Activated CD4-positive, CD25-positive, alpha-beta regulatory T cell treated with anti-CD3 and anti-CD28 coated beads, Interleukin-2, amount 50 U/mL, for 24 hours (primary cell): Measurements from ENCODE around the gene PLET1.
A peak's percentile ranks its signal among the peaks of the same experiment; 100 is the strongest.

Experiments
- ATAC-seq, 2 donors: fragments of 150-1000 bp; cut with Tn5 transposase; one replicate each; pipeline ENCODE4 v1.10.0; 2021; ENCODE audit warnings: mild to moderate bottlenecking in 1 of 2, moderate library complexity in 1 of 2

PLET1 gene

DNA sequence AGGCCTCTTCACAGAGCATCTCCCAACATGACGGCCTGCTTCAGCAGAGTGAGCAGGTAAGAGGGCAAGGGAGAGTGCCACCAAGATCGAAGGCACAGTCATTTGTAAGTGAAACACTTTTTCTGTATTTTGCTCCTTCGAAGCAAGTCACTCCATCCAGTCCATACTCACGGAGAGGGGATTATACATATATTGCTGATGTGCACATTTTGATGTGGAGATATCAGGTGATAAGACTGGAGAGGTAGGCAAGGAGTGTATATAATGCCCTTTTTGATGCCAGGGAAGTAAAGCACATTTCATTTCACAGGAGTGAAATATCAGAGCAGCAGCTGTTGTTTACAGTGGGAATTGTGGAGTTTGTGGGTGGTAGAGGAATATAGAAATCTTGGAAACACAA is 23.2 kb downstream of the PLET1 start:
- ATAC-seq, result no peak

GRCh38 chr11:112235750-112236390 is 24.8 kb downstream of the PLET1 start:
- no peak for ATAC-seq

DNA sequence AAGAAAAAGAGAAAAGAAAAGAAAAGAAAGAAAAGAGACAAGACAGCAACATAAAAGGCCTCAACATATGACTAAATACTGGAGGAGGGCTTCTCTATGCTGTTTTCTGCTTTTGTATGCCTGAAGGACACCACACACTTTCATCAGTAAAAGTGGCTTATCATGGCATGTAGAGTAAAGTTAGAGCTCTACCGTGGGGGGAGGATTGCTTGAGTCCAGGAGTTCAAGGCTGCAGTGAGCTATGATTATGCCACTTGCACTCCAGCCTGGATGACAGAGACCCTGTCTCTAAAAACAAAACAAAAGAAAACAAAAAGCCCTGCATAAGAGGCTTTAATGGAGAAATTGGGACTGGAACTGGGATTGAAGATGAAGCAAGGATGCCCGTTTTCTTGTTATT is 28.7 kb downstream of the PLET1 start:
- no peak for ATAC-seq

DNA sequence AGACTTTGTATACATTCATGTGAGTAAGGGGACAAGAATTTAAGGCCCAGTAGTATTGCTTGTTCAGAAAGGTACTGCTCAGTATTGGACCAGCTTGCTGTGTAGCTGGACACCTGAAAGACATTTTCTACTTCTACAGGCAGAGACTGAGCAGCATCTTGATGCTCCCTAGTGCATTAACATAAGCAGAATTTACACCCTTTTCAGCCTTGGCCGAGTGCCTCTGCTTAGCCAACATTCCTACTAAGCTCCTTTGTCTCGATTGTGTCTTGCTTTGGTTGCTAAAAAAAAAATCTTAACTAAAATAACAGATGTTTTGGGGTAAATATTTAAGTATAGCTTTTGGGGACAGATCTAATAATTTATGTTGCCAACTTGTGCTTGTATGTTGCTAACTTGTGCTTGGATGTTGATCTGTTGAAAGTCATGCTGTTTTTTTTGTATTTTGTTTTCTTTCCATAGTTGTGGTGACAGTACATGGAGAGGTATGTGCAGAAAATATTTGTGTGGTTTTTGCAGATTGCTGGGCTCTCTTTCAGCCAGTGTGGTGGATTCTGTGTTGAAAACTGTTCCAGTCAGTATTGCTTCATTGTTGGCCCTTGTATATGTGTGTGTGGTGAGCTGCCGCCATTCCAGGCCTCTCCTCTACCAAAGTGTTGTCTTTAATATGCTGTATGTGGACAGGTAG is 30.8 kb downstream of the PLET1 start:
- ATAC-seq, result no peak

DNA sequence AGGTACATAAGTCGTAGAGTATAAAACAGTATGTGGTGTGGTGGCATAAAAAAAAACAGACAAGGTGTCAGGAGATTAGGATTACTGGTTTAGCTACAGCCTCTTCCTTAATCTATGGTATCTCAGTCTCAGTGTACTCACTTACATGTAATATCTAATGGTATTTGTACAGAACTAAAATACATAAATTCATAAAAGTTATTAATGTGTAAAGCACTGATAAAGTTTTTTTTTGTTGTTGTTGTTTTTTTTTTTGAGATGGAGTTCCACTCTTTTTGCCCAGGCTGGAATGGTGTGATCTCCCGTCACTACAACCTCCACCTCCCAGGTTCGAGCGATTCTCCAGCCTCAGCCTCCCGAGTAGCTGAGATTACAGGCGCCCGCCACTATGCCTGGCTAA is 31.5 kb downstream of the PLET1 start:
- no peak for ATAC-seq

DNA sequence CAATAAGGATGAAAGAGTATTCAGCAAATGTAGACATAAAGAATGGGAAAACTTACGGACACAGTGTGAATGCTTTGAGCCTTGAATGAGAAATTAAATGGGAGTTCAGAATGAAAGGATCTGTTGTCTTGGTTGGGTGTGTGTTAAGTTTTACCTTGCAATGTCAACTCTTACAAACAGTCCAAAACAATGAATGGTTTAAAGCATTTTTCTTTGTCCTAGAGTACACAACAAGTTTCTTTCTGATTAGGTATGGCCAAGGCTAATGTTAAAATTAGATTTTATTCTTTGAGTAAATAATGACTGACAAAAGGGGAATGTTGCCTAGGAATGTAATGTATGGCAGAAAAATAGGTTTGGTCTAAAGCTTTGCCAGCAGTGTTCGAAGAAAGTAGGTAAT is 32.0 kb downstream of the PLET1 start:
- no peak for ATAC-seq

DNA sequence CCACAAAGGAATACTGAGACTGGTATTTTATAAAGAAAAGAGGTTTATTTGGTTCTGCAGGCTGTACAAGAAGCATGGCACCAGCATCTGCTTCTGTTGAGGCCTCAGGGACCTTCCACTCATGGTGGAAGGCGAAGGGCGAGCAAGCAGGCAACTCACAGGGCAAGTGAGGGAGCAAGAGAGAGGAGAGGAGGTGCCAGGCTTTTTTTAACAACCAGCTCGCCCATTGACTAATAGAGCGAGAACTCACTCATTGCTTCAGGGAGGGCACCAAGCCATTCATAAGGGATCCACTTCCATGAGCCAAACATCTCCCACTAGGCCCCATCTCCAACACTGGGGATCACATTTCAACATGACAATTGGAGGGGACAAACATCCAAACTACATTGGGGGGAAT is 33.2 kb downstream of the PLET1 start:
- no peak for ATAC-seq

DNA sequence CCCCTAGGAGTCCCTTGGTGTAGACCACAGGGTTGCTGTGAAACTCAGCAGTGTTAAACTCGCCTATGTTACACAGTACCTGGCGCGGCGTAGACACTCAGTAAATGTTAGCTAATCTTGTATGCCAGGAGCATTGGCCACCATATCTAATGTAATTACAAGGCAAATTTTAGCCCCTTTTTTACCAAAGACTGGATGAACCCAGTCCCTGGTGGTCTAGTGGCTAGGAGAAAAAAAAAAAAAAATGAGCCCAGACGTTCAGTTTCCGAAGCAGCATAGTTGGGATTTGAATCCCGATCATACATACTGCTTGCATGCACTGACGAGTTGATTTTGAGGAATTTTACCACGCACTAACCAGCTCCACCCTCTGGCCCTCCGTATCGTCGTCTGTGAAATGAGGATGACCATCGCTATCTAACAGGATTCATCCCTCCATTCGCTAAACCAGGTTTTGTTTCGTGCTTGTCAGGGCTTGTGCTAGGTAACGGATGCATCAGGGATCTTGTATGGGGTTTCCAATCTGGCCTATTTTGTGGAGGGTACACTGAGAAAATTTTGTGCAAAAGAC is 33.7 kb downstream of the PLET1 start:
- peak; percentile 70 to 71 for ATAC-seq

GRCh38 chr11:112226062-112226830 is 34.4 kb downstream of the PLET1 start, which contains the start of gene PTS:
Gene PTS, plus strand, starts transcription at chr11:112226428. Its CDS starts 16 bp downstream, at chr11:112226444.
- peak; percentile 93 to 95 for ATAC-seq

GRCh38 chr11:112225753-112226061 is 35.0 kb downstream of the PLET1 start:
- no peak for ATAC-seq

GRCh38 chr11:112223754-112224532 is 36.7 kb downstream of the PLET1 start:
- ATAC-seq, result no peak

DNA sequence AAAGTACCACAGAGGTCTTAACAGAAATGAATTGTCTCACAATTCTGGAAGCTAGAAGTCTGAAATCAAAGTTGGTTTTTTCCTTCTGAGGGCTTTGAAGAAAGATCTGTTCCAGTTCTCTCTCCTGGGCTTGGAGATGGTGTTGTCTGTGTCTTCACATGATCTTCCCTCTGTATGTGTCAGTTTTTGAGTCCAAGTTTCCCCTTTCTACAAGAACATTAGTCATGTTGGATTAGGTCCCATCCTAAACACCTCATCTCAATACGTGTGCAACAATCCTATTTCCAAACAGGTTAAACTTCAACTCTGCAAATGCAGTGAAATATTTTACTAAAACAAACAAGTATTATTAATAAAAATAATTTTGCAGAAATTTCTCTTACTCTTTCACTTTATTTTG is 37.5 kb downstream of the PLET1 start:
- ATAC-seq, result no peak

DNA sequence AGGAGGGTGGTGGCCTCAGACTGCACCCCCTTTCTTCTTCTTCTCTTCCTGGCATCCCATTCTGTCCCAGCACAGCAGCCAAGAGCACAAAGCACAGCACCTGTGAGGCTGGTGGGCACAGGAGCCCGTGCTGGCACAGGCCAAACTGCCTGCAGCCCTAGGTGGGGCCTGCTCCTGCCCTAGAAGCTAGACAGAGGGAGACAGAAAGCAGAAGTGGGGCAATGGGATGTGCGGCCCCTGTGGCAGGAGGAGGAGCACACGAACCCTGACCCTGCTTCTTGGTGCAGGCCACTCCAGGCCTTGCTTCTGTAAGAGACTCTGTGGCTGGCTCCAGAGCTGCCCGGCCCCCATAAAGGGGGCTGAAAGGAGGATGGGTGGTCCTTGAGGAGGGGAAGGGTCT is 38.4 kb downstream of the PLET1 start:
- ATAC-seq, result no peak

- ATAC-seq, result no peak
Observed at GRCh38 chr11:112221274-112221835, 39.3 kb downstream of the PLET1 start.

DNA sequence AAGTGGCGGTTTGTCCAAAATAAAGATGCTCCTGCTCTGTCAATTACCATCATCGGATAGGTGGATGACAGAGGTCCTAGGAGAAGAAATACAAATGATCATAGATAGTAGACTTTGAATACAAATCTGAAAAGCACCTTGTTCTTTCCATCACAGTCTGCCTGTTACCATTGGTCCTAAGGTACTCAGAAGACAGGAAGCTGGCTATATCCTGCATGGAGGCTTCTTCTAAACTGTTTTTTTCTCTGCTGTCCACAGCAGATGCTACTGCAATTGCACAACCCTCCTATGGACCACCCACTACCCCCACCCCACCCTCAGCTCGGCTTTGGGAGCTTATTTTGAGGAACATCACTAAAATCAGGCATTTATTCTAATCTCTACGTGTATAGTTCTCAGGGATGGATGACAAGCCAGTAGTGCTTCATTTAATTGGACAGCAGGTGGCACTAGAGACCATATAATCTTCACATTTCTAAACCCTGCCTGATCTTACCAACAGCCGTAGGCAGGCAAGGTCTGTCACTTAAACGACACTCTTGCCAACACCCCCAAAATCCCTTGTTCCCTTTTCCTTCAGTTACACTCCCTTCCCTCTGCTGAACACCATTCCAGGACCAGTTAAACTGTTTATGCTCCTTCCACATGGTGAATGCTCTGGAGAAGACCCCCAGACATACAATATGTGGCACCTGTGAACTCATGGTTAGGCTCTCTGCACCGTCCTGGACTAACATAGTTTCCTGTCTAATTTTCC is 41.0 kb downstream of the PLET1 start:
- ATAC-seq, result peak; percentile 94 to 95

DNA sequence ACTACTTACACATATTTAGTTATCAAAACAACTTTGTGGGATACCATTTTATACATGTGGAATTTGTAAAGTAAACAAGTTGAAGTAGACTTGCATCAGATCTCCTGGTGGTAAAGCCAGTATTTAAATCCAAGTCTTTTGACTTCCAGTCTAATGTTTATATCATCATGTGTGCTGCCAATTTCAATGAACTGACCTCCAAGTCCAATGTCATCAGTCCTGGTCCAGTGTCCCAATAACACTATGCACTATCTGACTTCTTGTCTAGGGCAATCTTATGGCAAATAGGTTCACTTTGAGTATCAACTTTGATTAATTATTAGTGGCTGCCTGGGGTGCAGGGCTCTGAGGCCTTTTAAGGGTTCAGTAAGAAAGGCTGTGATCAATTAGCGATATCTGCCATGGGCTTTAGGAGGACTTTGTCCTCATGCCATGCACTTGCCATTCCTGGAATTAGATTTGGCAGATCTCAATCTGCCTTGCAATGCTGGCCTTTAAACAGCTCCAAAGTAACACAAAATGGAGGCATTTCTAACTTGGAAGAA is 44.0 kb downstream of the PLET1 start:
- no peak for ATAC-seq

GRCh38 chr11:112215621-112216020 is 45.0 kb downstream of the PLET1 start:
- no peak for ATAC-seq

GRCh38 chr11:112213753-112214152 is 46.9 kb downstream of the PLET1 start:
- no peak for ATAC-seq

- ATAC-seq, result no peak
Observed at GRCh38 chr11:112212710-112213109, 48.0 kb downstream of the PLET1 start.

GRCh38 chr11:112212290-112212689 is 48.4 kb downstream of the PLET1 start:
- ATAC-seq, result no peak

GRCh38 chr11:112211536-112211935 is 49.1 kb downstream of the PLET1 start:
- peak; percentile 64 to 74 for ATAC-seq
